ENCODE results near the gene OXSM.

OXSM gene

GRCh38 chr3:25812644-25813043 lies 22.8 kb downstream of the OXSM start:
- no peak for FAIRE-seq

- FAIRE-seq: no peak
Observed at GRCh38 chr3:25817107-25817506, 27.2 kb downstream of the OXSM start.

- FAIRE-seq: no peak
Observed at GRCh38 chr3:25817638-25818037, 27.7 kb downstream of the OXSM start.

GRCh38 chr3:25818335-25818734 lies 28.4 kb downstream of the OXSM start:
- FAIRE-seq: no peak

- no peak for FAIRE-seq
Observed at GRCh38 chr3:25820366-25820765, 30.5 kb downstream of the OXSM start.

GRCh38 chr3:25820816-25821486 lies 31.1 kb downstream of the OXSM start:
- FAIRE-seq: no peak

- FAIRE-seq: no peak
Observed at GRCh38 chr3:25821746-25822573, 32.1 kb downstream of the OXSM start.

- no peak for FAIRE-seq
Observed at GRCh38 chr3:25823314-25823713, 33.4 kb downstream of the OXSM start.

- FAIRE-seq: no peak
Observed at GRCh38 chr3:25826510-25826909, 36.6 kb downstream of the OXSM start.

- no peak for FAIRE-seq
Observed at GRCh38 chr3:25830373-25831280, 40.7 kb downstream of the OXSM start.

- FAIRE-seq: no peak
Observed at GRCh38 chr3:25831578-25831977, 41.7 kb downstream of the OXSM start.

GRCh38 chr3:25834346-25834745 lies 44.5 kb downstream of the OXSM start:
- FAIRE-seq: no peak

GRCh38 chr3:25836579-25836978 lies 46.7 kb downstream of the OXSM start:
- FAIRE-seq: no peak

GRCh38 chr3:25837038-25837437 lies 47.1 kb downstream of the OXSM start:
- FAIRE-seq: no peak

GRCh38 chr3:25840099-25840498 lies 50.2 kb downstream of the OXSM start:
- FAIRE-seq: no peak

- FAIRE-seq: no peak
Observed at GRCh38 chr3:25843332-25843731, 53.4 kb downstream of the OXSM start.
